Measurements from ENCODE around the gene PAQR7.

PAQR7 gene

DNA sequence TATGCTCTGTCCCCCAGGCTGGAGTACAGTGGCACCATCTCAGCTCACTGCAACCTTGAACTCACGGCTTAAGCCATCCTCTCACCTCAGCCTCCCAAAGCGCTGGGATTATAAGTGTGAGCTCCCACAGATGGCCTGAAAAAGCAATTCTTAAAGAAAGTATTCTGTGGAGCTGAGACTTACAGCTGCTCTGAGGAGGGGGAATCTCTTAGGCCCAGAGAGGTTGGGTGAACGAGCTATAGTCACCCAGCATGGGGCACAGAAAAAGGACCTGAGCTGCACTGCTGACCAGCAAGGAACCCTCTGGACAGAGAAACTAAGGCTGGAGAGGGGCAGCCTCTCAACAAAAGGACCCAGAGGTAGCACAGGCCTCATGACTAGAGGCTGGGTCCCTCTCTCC lies 1.3 kb downstream of the PAQR7 start:
- no peak for DNase-seq (ENCODE audit: low read depth, low spot score)

DNA sequence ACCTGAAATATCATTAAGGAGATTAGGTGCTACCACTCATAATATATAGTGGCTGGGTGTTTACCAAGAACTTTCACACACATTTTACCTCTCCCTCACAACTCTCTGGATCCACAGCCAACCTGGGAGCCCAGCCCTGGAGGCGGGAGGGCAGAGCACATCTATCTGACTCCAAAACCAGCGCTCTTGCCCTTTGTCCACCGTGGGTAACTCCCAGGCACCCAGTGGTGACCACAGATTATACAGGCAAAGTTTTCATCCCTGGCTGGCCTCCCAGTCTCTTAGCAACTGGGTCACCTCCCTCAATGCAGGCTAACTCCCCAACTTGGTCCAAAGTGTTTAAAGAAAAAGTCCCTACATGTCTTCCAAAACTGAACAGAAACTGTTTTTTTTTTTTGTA lies 2.4 kb downstream of the PAQR7 start:
- no peak for DNase-seq (ENCODE audit: low read depth, low spot score)

DNA sequence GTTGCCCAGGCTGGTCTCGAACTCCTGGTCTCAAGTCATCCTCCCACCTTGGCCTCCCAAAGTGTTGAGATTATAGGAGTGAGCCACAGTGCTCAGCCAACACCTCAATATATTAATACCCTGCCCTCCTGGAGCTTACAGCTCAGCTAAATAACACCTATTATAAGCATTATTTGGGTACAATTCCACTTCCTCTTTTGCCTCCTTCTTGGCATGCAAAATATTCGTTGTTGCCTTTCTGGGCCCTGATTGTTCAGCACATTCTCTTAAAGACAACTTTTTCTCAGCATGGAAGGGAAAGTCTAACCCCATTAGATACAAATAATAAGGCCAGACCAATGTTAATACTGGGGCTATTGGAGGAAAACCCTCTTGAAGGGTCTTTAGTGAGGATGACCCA lies 2.8 kb downstream of the PAQR7 start:
- DNase-seq (ENCODE audit: low read depth, low spot score): no peak

DNA sequence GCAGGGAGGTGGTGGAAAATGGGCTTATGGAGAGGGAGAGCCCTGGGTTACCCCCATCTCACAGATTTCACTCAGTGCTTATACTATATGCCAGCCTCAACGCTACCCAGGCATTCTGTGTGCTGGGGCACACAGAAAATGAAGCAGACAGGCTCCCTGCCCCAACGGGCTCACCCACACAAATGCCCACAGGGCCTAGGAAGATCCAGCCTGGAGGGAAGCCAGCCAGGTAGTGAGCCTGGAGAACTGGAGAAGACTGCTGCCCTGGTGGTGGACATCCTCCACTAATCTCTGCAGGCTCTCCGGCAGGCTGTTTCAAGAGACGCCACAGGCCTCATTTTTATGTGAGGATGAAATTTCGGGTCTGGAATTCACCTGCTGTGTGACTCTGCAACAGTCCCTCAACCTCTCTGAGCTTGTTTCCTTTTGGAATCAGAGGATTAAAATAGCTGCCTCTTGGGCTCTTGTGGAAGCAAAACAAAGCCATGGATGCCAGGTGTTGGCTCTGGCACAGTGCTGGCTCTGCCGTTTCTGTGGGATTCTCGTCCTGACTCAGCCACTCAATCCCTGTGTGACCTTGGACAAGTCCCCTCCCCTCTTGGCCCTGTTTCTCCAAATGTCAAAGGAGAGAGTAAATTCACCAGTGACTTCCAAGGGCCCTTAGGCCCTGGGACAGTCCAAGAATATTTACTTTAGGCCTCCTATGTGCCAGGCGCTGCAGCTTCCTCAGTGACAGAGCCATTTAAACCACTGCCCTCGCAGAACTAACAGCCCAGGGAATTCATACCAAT lies 3.6 kb downstream of the PAQR7 start:
- DNase-seq (ENCODE audit: low read depth, low spot score): no peak

DNA sequence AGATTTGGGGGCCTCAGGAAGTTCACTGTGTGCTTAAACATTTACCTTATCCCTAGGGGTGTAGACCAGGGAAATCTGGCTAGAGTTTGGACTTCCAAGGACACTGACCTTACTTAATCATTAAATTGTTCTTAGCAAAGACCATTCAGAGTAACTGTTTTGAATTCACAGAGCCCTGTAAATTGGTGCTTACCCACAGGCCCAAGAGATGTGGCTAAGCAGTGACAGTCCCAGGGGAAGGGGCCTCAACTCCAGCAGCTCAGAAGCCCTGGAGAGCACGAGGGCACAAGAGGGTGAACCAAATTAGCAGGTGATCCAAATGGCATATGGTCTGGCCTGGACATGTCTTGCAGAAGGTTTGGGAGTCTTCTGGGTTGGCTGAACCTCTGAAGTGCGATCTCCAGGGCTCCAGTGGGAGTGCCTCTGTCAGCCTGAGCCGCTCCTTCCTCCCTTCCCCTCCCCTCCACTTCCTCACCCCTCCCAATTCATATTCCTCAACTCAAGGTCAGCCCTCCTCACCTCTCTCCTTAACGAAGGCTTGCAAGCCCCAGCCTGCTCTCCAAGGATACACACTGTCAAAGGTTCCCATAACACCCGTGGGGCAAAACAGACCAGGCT lies 4.3 kb downstream of the PAQR7 start:
- no peak for DNase-seq (ENCODE audit: low read depth, low spot score)

DNA sequence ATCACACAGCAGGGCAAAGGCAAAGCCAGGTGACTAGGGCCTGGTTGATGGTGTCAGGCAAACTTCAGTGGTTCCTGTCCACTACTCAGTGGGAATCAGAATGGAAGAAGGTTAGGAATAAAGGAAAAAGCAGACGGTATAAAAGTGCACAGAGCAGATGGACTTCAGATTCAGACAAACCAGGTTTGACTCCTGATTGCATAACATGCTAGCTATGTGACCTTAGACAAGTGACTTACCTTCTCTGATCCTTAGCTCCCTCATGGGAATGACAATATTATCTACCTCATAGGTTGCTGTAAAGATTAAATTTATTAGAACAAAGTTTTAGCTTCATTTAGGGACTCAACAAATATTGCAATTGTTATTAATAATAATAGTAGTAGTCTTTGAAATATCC lies 4.9 kb downstream of the PAQR7 start:
- DNase-seq (ENCODE audit: low read depth, low spot score): no peak

DNA sequence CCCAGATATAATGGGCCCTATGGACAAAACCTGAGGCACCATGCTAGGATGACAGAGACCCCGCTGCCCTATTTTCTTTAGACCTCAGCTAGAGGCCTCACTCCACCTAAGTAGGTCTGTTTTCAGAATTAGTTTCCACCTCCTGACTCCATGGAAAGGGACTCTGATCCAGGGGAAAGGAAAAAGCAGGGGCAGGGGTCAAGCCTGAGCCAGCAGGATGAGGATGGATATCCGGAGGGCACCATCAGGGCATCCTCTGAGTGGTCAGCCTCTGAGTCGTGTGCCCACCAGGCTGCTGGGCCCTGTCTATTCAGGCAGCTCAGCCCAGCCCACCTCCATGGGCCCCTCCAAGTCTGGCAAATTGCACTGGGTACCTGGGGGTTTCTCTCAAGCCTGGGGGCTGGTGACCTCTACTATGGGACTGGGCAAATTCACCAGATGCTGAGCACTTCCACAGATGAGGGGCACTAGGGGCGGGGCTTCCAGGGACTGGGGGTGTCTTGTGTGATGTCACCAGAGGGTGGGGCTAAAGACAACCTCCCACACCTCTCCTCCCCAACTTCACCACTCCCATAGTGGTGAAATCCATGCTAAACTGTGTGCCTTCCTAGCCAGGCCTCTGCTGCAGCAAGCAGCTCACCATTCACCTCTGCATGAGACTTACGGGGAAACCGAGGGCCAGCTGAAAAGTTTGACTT lies 5.5 kb downstream of the PAQR7 start:
- no peak for DNase-seq (ENCODE audit: low read depth, low spot score)

DNA sequence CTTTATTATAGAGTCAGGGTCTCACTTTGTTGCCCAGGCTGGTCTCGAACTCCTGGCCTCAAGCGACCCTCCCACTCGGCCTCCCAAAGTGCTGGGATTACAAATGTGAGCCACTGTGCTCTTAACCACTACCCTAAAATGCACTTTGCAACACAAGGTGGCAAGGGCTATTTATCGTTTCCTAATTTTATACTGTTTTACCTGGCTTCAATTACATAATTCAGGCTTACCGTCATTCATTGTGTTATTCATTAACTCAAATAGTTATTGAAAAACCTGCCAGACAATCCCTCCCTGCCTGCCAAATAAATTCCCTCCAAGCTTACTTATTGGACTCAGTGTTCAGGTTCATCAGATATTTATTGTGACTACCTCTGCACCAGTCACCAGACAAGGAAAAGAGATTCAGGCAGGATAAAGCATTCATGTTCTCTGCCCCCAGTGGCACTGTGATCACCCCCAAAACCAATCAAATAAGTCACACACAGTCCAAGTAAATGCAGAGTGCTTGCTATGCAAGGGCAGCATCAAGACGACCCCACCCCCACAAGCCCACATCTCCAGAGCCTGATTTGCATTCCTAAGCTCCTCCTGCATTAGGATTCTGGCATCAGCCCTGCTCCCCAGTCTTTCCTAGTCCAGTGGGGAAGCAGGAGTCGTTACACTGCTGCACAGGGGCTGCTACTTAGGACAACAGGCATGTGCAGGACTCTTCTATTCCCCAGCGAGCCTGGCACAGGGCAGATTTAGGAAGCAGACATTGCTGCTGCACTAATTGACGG lies 8.1 kb downstream of the PAQR7 start:
- DNase-seq (ENCODE audit: low read depth, low spot score): no peak

DNA sequence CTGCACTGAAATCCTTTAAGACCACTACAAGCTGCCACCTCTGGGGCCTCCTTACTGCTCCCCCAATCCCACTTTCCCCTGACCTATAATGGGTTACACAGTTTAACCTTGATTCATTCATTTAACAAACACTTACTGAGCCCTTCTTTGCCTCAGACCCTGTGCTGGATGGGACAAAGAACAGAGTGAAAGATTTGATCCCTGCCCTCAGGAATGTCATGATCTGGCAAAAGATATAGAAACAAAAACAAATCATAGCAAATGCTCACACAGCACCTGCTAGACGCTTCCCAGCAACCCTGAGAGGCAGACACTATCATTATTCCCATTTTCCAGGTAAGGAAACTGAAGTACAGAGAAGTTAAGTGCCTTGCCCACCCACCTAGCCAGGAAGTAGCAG lies 9.2 kb downstream of the PAQR7 start:
- no peak for DNase-seq (ENCODE audit: low read depth, low spot score)

DNA sequence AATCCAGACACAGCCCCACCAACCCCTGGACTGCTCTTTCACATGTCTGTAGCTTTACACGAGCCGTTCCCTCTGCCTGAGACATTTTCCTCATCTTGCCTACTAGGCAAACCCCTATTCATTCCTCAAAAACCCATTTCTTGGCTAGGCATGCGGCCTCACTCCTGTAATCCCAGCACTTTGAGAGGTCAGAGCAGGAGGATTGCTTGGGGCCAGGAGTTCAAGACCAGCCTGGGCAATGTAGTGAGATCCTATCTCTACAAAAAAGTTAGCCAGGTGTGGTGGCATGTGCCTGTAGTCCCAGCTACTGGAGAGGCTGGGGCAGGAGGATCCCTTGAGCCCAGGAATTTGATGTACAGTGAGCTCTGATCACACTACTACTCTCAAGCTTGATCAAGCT lies 11.1 kb downstream of the PAQR7 start:
- DNase-seq (ENCODE audit: low read depth, low spot score): no peak

DNA sequence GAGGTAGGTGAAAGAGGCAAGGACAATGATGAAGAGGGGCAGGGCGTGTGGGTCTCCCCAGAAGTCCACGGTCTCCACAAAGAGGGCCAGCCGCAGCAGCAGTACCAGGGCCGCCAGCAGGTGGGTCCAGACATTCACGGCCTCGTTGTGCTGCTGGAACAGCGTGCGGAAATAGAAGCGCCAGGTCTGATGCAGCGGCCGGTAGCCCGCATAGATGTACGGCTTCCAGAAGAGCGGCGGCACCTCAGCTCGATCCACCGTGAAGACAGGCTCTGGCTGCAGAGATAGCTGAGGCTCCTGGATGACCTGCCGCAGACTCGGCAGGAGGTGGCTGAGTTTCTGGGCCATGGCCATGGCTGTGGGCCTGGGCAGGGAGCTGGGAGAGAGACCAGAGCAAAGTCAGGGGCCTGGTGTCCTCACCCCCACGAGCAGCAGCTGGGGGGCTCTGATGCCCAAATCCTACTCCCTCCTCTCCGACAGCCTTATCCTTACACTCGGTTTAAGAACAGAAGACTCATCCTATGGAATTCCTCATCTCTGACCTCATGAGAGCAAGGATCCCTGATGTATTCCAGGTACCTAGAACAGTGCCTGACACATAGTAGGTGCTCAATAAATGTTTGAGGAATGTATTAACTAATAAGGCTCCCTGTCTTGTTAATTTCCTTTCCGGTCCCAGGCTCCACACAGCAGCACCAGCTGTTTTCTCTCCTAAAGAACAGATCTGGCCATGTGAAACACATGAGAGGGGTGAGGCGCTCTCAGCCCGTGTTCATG lies 11.8 kb downstream of the PAQR7 start:
- no peak for DNase-seq (ENCODE audit: low read depth, low spot score)

DNA sequence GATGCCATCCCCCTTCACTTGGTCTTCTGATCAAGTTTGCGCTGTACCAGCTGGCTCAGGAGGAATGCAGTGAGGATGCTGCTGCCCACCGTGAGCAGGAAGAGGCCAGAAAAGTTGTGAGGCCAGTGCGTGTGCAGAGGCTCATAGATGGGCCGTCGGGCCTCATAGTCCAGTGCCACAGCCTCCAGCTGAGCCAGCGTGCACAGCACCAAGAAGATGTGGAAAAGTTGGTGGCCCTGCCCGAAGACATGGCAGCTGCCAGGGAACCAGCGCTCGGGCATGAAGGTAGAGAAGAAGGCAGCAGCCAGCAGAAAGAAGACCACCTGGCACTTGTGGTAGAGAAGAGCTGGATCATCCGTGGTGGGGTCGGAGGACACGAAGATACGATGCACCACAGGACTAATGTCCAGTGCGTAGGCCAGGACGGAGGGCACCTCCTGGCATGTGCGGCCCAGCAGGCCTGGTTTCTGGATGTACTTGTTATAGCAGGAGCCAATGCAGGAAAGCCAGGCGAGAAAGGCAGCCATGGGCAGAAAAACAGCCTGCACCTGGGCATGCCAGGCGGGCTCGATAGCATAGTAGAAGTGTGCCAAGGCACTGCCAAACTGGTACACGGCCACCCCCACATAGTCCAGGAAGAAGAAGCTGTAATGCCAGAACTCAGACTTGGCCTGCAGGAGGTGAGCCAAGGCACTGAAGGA lies 12.6 kb downstream of the PAQR7 start:
- DNase-seq (ENCODE audit: low read depth, low spot score): no peak

DNA sequence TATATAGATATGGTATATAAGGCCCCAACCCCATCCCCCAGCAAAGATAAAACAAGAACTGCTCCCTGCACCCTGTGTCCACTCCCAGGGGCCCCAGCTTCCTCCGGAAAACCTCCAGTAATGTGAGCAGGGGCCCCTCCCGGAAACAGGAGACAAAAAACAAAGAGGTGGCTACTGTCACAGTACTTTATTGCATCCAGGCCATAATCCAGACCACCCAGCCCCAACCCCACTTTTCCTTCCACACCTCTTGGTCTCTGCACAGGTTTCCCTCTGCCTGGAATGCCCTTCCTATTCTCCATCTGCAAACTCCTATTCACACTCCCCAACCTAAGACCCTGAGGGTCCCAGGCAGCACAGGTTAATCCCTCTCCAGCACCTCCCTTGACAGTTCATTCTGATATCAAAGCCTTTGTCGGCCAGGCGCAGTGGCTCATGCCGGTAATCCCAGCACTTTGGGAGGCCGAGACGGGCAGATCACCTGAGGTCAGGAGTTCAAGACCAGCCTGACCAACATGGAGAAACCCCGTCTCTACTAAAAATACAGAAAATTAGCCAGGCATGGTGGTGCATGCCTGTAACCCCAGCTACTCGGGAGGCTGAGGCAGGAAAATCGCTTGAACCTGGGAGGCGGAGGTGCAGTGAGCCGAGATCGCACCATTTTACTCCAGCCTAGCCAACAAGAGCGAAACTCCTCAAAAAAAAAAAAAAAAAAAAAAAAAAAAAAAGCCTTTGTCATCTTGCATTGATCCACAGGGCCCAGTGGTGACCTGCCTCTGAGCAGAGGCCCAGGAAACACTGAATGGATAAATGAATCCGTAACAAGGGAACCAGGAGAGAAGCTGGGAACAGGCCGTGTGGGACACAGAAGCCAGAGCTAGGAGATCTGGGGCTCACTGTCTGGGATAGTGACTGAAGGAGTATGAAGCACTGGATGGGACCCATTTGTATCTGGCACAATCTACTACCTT lies 13.9 kb downstream of the PAQR7 start:
- DNase-seq (ENCODE audit: low read depth, low spot score): no peak

DNA sequence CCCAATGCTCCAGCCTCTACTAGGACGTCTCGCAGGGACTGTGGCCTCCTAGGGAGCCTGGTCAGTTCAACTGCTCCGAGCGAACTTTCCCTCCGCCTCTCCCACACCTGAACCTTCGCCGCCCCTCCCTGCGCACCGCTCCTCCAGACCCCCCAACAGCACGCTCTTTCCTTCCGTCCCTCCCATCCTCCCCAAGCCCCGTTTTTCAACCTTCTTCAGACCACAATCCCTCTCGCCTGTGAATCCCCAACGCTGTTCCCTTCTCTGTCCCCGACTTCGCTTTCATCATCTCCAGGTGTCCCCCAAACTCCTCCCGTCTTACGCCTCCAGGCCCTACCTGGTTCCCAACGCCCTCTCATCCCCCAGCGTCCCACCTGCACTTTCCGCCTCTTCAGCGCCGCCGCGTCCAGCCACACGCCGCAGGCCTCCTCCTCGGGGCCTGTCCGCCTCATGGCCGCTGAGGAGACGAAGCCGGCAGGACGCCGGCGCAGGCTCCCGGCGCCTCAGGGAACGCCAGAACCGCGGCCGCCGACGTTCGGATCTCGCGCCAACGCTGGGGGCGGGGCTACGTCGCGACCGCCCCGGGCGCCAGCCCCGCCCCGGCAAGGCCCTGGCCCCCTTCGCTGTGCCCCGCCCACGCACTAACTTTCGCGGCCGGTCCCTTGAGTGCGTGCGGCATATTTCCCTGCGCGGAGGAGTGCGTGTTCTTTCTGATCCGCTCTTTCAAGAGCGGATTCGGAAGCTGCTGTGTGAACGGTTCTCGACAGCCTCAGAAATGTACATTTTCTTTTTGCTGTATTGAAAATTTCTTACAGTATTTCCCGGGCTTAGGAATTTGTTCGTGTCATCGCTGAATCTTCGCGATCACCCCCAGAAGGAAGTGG lies 16.4 kb downstream of the PAQR7 start, which contains the start of gene AUNIP:
TSS of gene AUNIP (minus strand) at position 552 of the 884 bp plus-strand sequence. CDS start at position 452, 100 bp downstream.
- peak; percentile 81 for DNase-seq (ENCODE audit: low read depth, low spot score)

DNA sequence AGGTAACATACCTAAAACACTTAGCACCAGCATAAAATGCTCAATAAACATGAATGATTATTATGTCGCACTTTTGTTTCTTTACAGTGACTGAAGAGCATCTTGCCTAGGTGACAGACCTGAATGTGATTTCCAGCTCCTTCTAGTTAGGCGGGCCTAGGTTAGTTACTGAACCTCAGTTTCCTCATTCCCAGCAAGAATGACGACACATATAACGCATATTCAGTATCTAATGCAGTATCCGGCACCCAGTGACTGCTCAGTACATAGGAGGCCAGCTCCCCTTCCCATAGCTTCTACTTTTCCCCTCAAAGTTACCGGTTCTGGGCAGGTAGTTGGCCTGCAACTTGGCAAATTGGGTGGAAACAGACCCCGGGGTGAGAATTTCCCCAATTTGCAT lies 17.0 kb downstream of the PAQR7 start:
- DNase-seq (ENCODE audit: low read depth, low spot score): no peak

DNA sequence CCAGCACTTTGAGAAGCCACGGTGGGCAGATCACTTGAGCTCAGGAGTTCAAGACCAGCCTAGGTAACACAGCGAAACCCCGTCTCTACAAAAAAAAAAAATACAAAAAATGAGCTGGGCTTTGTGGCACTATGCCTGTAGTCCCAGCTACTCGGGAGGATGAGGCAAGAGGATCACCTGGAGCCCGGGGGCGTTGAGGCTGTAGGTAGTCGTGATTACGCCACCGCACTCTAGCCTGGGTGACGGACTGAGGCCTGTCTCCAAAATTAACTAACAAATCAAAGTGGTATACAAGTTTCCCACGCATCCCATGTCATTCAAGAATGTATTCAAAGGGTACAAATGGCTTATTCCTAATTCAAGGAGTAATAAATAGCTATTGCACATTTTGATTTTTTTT lies 18.7 kb downstream of the PAQR7 start:
- no peak for DNase-seq (ENCODE audit: low read depth, low spot score)

DNA sequence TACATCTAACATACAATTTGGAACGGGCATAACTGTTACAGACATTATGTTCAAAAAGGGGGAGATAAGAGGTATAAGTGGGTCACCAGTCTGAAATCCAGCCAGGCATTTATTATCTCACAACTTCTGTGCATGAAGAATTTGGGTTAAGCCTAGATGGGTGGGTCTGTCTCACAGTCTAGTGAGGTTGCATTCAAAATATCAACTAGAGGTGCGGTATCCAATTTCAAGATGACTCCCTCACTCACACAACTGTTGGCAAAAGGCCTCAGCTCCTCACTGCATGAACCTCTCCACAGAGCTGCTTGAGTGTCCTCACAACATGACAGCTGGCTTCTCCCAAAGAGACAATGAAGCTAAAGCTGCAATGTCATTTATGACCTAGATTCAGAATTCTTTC lies 21.0 kb downstream of the PAQR7 start:
- no peak for DNase-seq (ENCODE audit: low read depth, low spot score)

DNA sequence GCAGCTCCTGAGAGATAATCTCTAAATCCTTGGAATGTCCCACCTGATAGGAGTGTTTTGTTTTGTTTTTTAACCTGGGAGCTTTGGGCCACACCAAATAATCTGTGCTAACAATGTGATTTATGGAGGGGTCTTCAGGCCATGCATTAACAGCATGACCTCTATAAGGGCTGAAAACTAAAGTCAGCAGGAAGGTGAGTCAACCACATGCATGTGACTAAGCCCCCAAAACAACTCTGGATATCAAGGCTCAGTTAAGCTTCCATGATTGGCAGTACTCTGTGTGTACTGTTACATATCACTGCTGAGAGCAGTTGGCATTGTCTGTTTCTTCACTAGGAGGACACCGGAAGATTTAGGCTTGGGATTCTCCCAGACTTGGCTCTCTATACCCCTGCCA lies 27.0 kb downstream of the PAQR7 start:
- DNase-seq (ENCODE audit: low read depth, low spot score): no peak
